HEK293 (cell line): ENCODE results near the gene POLR3E.

Source experiments
- BCL11B ChIP-seq: fragments of 450-650 bp; formaldehyde crosslinking; IDR thresholded peaks from 2 replicates; pipeline ENCODE4 v1.5.1; 2016; ENCODE audit warnings: low read depth, missing biosample characterization, missing genetic modification characterization
- CTCF ChIP-seq: fragments of 450-650 bp; formaldehyde crosslinking; IDR thresholded peaks from 2 replicates; pipeline ENCODE4 v1.5.1; 2016; ENCODE audit warnings: missing biosample characterization, missing genetic modification characterization
- GLI4 ChIP-seq: fragments of 450-650 bp; formaldehyde crosslinking; IDR thresholded peaks from 2 replicates; pipeline ENCODE4 v1.5.1; 2016; ENCODE audit warnings: missing biosample characterization, missing genetic modification characterization
- HOXC10 ChIP-seq: sonication (generic); formaldehyde crosslinking; IDR thresholded peaks from 2 replicates; pipeline ENCODE4 v1.8.1; 2023; ENCODE audit warnings: mild to moderate bottlenecking, missing genetic modification reagents
- KLF10 ChIP-seq: fragments of 450-650 bp; IDR thresholded peaks from 2 replicates; pipeline ENCODE4 v1.5.1; 2018; ENCODE audit warnings: missing biosample characterization, mild to moderate bottlenecking, missing genetic modification characterization
- PATZ1 ChIP-seq: fragments of 450-650 bp; formaldehyde crosslinking; IDR thresholded peaks from 2 replicates; pipeline ENCODE4 v1.5.1; 2016; ENCODE audit warnings: missing biosample characterization, missing genetic modification characterization
- PBX3 ChIP-seq: sonication (generic); formaldehyde crosslinking; IDR thresholded peaks from 2 replicates; pipeline ENCODE4 v1.8.1; 2022; ENCODE audit warnings: mild to moderate bottlenecking, moderate library complexity, missing genetic modification reagents
- SETDB1 ChIP-seq: IDR thresholded peaks from one replicate; pipeline ENCODE4 v1.6.1; 2017; ENCODE audit warnings: mild to moderate bottlenecking, low read length, moderate library complexity, mixed read lengths; ENCODE audit not compliant: insufficient read length
- SP3 ChIP-seq: fragments of 450-650 bp; formaldehyde crosslinking; IDR thresholded peaks from 2 replicates; pipeline ENCODE4 v1.5.1; 2016; ENCODE audit warnings: missing biosample characterization, missing genetic modification characterization
- TCF7L2 ChIP-seq: IDR thresholded peaks from 2 replicates; pipeline ENCODE4 v1.6.1; 2011; ENCODE audit warnings: low read depth, mild to moderate bottlenecking, inconsistent platforms, low read length, moderate library complexity, borderline replicate concordance
- YY1 ChIP-seq: fragments of 450-650 bp; formaldehyde crosslinking; IDR thresholded peaks from 2 replicates; pipeline ENCODE4 v1.5.1; 2018; ENCODE audit warnings: missing biosample characterization, missing genetic modification characterization
- ZBTB26 ChIP-seq: fragments of 450-650 bp; formaldehyde crosslinking; optimal IDR thresholded peaks from 2 replicates; pipeline ENCODE3; 2016; ENCODE audit warnings: missing biosample characterization, mild to moderate bottlenecking, missing genetic modification characterization
- ZFP3 ChIP-seq: fragments of 450-650 bp; formaldehyde crosslinking; IDR thresholded peaks from 2 replicates; pipeline ENCODE4 v1.5.1; 2016; ENCODE audit warnings: low read depth, missing biosample characterization, missing genetic modification characterization
- ZNF138 ChIP-seq: fragments of 450-650 bp; formaldehyde crosslinking; IDR thresholded peaks from 2 replicates; pipeline ENCODE4 v1.5.1; 2016; ENCODE audit warnings: missing biosample characterization, missing genetic modification characterization, borderline replicate concordance
- ZNF223 ChIP-seq: fragments of 450-650 bp; formaldehyde crosslinking; IDR thresholded peaks from 2 replicates; pipeline ENCODE4 v1.5.1; 2016; ENCODE audit warnings: missing biosample characterization, missing genetic modification characterization
- ZNF274 ChIP-seq, 2 experiments: fragments of 200-500 bp in 1 of 2; fragments of 450-650 bp in 1 of 2; sonication (Bioruptor generic) in 1 of 2; formaldehyde crosslinking in 1 of 2; IDR thresholded peaks; 2 replicates each; pipeline versions ENCODE4 v1.5.1 to v1.6.1; 2014 to 2016; ENCODE audit warnings: borderline replicate concordance in 1 of 2, inconsistent platforms in 1 of 2, low read length in 1 of 2, missing biosample characterization in 1 of 2, missing genetic modification characterization in 1 of 2
- ZNF341 ChIP-seq: fragments of 450-650 bp; formaldehyde crosslinking; IDR thresholded peaks from 2 replicates; pipeline ENCODE4; 2016; ENCODE audit warnings: low read depth, missing biosample characterization, missing genetic modification characterization
- ZNF510 ChIP-seq: fragments of 450-650 bp; formaldehyde crosslinking; IDR thresholded peaks from 2 replicates; pipeline ENCODE4 v1.5.1; 2018; ENCODE audit warnings: mild to moderate bottlenecking, missing genetic modification characterization, missing biosample characterization; ENCODE audit not compliant: insufficient replicate concordance
- ZNF548 ChIP-seq: fragments of 450-650 bp; formaldehyde crosslinking; IDR thresholded peaks from 2 replicates; pipeline ENCODE4 v1.5.1; 2016; ENCODE audit warnings: missing biosample characterization, missing genetic modification characterization
- ZNF560 ChIP-seq: fragments of 450-650 bp; formaldehyde crosslinking; IDR thresholded peaks from 2 replicates; pipeline ENCODE4 v1.5.1; 2017; ENCODE audit warnings: missing biosample characterization, missing genetic modification characterization, borderline replicate concordance
- ZNF571 ChIP-seq: fragments of 450-650 bp; formaldehyde crosslinking; IDR thresholded peaks from 2 replicates; pipeline ENCODE4 v1.5.0; 2017; ENCODE audit warnings: missing biosample characterization, missing genetic modification characterization
- ZNF621 ChIP-seq: fragments of 450-650 bp; formaldehyde crosslinking; IDR thresholded peaks from 2 replicates; pipeline ENCODE4 v1.5.1; 2017; ENCODE audit warnings: missing biosample characterization, missing genetic modification characterization
- ZNF654 ChIP-seq: fragments of 450-650 bp; formaldehyde crosslinking; IDR thresholded peaks from 2 replicates; pipeline ENCODE4 v1.5.1; 2016; ENCODE audit warnings: low read depth, missing biosample characterization, missing genetic modification characterization
- ZNF664 ChIP-seq: fragments of 450-650 bp; formaldehyde crosslinking; IDR thresholded peaks from 2 replicates; pipeline ENCODE4 v1.5.1; 2016; ENCODE audit warnings: missing biosample characterization, missing genetic modification characterization
- ZNF707 ChIP-seq: fragments of 450-650 bp; formaldehyde crosslinking; IDR thresholded peaks from 2 replicates; pipeline ENCODE4 v1.5.1; 2016; ENCODE audit warnings: missing biosample characterization, missing genetic modification characterization
- ZNF76 ChIP-seq: fragments of 450-650 bp; formaldehyde crosslinking; IDR thresholded peaks from 2 replicates; pipeline ENCODE4; 2016; ENCODE audit warnings: low read depth, missing biosample characterization, missing genetic modification characterization, borderline replicate concordance
- TF ChIP-seq, protein P1 (sequence below): fragments of 450-650 bp; formaldehyde crosslinking; IDR thresholded peaks from 2 replicates; pipeline ENCODE4 v1.5.1; 2016; ENCODE audit warnings: missing biosample characterization, missing genetic modification characterization, low read depth
- TF ChIP-seq, protein P2 (sequence below): fragments of 450-650 bp; formaldehyde crosslinking; IDR thresholded peaks from 2 replicates; pipeline ENCODE4 v1.5.1; 2016; ENCODE audit warnings: missing biosample characterization, missing genetic modification characterization

Gene POLR3E

GRCh38 chr16:22373662-22374310, 76.6 kb downstream of the POLR3E start (continued):
- no peak for TF ChIP-seq ZNF560
- TF ChIP-seq ZFP3 (tag by site-specific recombination): no peak
- TF ChIP-seq, protein P1, sequence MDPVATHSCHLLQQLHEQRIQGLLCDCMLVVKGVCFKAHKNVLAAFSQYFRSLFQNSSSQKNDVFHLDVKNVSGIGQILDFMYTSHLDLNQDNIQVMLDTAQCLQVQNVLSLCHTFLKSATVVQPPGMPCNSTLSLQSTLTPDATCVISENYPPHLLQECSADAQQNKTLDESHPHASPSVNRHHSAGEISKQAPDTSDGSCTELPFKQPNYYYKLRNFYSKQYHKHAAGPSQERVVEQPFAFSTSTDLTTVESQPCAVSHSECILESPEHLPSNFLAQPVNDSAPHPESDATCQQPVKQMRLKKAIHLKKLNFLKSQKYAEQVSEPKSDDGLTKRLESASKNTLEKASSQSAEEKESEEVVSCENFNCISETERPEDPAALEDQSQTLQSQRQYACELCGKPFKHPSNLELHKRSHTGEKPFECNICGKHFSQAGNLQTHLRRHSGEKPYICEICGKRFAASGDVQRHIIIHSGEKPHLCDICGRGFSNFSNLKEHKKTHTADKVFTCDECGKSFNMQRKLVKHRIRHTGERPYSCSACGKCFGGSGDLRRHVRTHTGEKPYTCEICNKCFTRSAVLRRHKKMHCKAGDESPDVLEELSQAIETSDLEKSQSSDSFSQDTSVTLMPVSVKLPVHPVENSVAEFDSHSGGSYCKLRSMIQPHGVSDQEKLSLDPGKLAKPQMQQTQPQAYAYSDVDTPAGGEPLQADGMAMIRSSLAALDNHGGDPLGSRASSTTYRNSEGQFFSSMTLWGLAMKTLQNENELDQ (tag by site-specific recombination): no peak
- TF ChIP-seq HOXC10 (CRISPR knock-in tag): no peak
- peak; percentile 66 for TF ChIP-seq ZBTB26 (tag by site-specific recombination)
- TF ChIP-seq ZNF274 (IDR thresholded peaks at IDR 0.05; ENCODE audit: low read length): no peak
- TF ChIP-seq ZNF274 (tag by site-specific recombination; IDR thresholded peaks at IDR 0.05; ENCODE audit: borderline replicate concordance): no peak
- peak; percentile 11; the same call in 1 of the 2 replicates for TF ChIP-seq CTCF (tag by site-specific recombination)
- no peak for TF ChIP-seq KLF10 (tag by site-specific recombination)
- TF ChIP-seq, protein P2, sequence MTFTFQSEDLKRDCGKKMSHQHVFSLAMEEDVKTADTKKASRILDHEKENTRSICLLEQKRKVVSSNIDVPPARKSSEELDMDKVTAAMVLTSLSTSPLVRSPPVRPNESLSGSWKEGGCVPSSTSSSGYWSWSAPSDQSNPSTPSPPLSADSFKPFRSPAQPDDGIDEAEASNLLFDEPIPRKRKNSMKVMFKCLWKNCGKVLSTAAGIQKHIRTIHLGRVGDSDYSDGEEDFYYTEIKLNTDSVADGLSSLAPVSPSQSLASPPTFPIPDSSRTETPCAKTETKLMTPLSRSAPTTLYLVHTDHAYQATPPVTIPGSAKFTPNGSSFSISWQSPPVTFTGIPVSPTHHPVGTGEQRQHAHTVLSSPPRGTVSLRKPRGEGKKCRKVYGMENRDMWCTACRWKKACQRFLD (tag by site-specific recombination): no peak
- peak; percentile 51 for TF ChIP-seq PATZ1 (tag by site-specific recombination)
- no peak for TF ChIP-seq ZNF571 (tag by site-specific recombination)
- TF ChIP-seq ZNF510: no peak
- no peak for TF ChIP-seq SETDB1
- no peak for TF ChIP-seq ZNF621 (tag by site-specific recombination)
- peak; percentile 21; the same call in 1 of the 2 replicates for TF ChIP-seq ZNF76 (tag by site-specific recombination)
- no peak for TF ChIP-seq SP3
- no peak for TF ChIP-seq YY1 (tag by site-specific recombination)
- no peak for TF ChIP-seq BCL11B (tag by site-specific recombination)
- TF ChIP-seq ZNF138 (tag by site-specific recombination): no peak
- TF ChIP-seq ZNF707 (tag by site-specific recombination): no peak
- no peak for TF ChIP-seq GLI4 (tag by site-specific recombination)
- no peak for TF ChIP-seq TCF7L2
- TF ChIP-seq ZNF223: no peak
- peak; percentile 80 for TF ChIP-seq ZNF341 (tag by site-specific recombination)
- TF ChIP-seq ZNF548: no peak
- no peak for TF ChIP-seq ZNF654 (tag by site-specific recombination)
- TF ChIP-seq ZNF664 (tag by site-specific recombination): no peak
- no peak for TF ChIP-seq PBX3 (CRISPR knock-in tag)
